ENCODE results near the gene SNORC.

- no peak for TF ChIP-seq ZNF362 (CRISPR knock-in tag; IDR thresholded peaks at IDR 0.05; ENCODE audit: borderline replicate concordance)
- no peak for TF ChIP-seq ZNF274 (CRISPR knock-in tag; IDR thresholded peaks at IDR 0.05)
- TF ChIP-seq MED1 (CRISPR knock-in tag; IDR thresholded peaks at IDR 0.05), result no peak
- no peak for TF ChIP-seq CTCF (CRISPR knock-in tag; IDR thresholded peaks at IDR 0.05)
- TF ChIP-seq FOXO4 (CRISPR knock-in tag; conservative IDR thresholded peaks at IDR 0.05), result no peak
- no peak for TF ChIP-seq TAF1 (CRISPR knock-in tag; IDR thresholded peaks at IDR 0.05)
Observed at GRCh38 chr2:232888099-232888836, 18.2 kb downstream of the SNORC start.
